Effector memory CD4-positive, alpha-beta T cell (primary cell): ENCODE measurements around the gene PLXNA4.
A peak's percentile ranks its signal among the peaks of the same experiment; 100 is the strongest.

ENCODE experiments used
- DNase-seq, 3 donors: peaks; one replicate each; pipeline ENCODE4 v3.0.0-alpha.2; 2020
- H3K27ac ChIP-seq: 2 replicates; pipeline ENCODE4 v1.7.0; 2013; ENCODE audit warnings: mild to moderate bottlenecking, low read length, moderate library complexity; ENCODE audit not compliant: insufficient read depth, poor library complexity, severe bottlenecking
- H3K27me3 ChIP-seq: replicated peaks from 2 replicates; pipeline ENCODE4 v1.7.0; 2013; ENCODE audit warnings: mild to moderate bottlenecking, low read length; ENCODE audit not compliant: insufficient read depth, control insufficient read depth, poor library complexity, severe bottlenecking
- H3K36me3 ChIP-seq: 2 replicates; pipeline ENCODE4 v1.7.0; 2013; ENCODE audit warnings: mild to moderate bottlenecking, low read length, moderate library complexity; ENCODE audit not compliant: control insufficient read depth, insufficient read depth
- H3K4me1 ChIP-seq: 2 replicates; pipeline ENCODE4 v1.7.0; 2013; ENCODE audit warnings: low read length, mild to moderate bottlenecking; ENCODE audit not compliant: control insufficient read depth, insufficient read depth, poor library complexity, severe bottlenecking
- H3K4me3 ChIP-seq: 2 replicates; pipeline ENCODE4 v1.7.0; 2013; ENCODE audit warnings: low read length, low read depth, mild to moderate bottlenecking; ENCODE audit not compliant: insufficient read depth, poor library complexity, severe bottlenecking
- H3K9me3 ChIP-seq: 2 replicates; pipeline ENCODE4 v1.7.0; 2013; ENCODE audit warnings: mild to moderate bottlenecking, low read length, moderate library complexity; ENCODE audit not compliant: control insufficient read depth
- total RNA-seq, 3 donors: gene quantifications; one replicate each; lab custom pipeline; 2026; lab: John Stamatoyannopoulos, UW

PLXNA4 gene
- total RNA-seq, result 0.26 to 12.2 (median 9.7) reads per million in 3 donors

GRCh38 chr7:132575982-132576720 is at the start of gene PLXNA4:
PLXNA4 (minus strand) TSS chr7:132576470; CDS start chr7:132508693, 67,777 bp downstream.
- H3K27me3 ChIP-seq, result peaks cover 26% of the 10 kb centered on the region
- H3K4me3 ChIP-seq, result peak within 1 kb of the TSS; percentile 37

GRCh38 chr7:132625651-132626050 is 49.4 kb upstream of the PLXNA4 start:
- no peaks in the 10 kb centered on the region for H3K36me3 ChIP-seq
- no peaks in the 10 kb centered on the region for H3K27me3 ChIP-seq
- no peaks in the 10 kb centered on the region for H3K4me1 ChIP-seq
- no peak overlapping the region for H3K4me3 ChIP-seq
- H3K27ac ChIP-seq, result no peak overlapping the region
- H3K9me3 ChIP-seq, result no peaks in the 10 kb centered on the region
- DNase-seq, result no peak

More at GRCh38 chr7:132575982-132576720, at the start of gene PLXNA4:
- Histone ChIP-seq H3K9me3 (no peaks in the 10 kb centered on the region), H3K36me3 (no peaks in the 10 kb centered on the region), H3K4me1 (no peaks in the 10 kb centered on the region), H3K27ac (no peak within 1 kb of the TSS)
- no peak for DNase-seq

GRCh38 chr7:132622081-132622480 is 45.8 kb upstream of the PLXNA4 start:
- Histone ChIP-seq H3K4me1 (no peaks in the 10 kb centered on the region), H3K4me3 (no peak overlapping the region), H3K27me3 (no peaks in the 10 kb centered on the region), H3K36me3 (no peaks in the 10 kb centered on the region), H3K27ac (no peak overlapping the region), H3K9me3 (no peaks in the 10 kb centered on the region)
- no peak for DNase-seq

DNA sequence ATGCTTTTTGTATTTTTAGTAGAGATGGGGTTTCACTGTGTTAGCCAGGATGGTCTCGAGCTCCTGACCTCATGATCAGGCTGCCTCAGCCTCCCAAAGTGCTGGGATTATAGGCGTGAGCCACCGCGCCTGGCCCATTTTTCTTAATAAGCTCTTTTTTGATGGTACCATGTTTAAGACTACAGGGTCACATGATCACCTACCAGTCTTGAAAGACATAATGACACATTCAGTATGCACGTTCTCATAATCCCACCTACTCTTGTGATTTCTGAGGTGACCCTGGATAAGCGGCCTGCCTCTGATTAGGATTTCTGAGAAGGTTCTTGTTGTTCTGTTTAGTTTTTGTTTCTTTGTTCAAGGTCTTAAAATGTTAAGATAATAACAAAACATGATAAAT is 43.7 kb upstream of the PLXNA4 start:
- Histone ChIP-seq H3K27ac (no peak overlapping the region), H3K4me1 (no peaks in the 10 kb centered on the region), H3K9me3 (no peaks in the 10 kb centered on the region), H3K36me3 (no peaks in the 10 kb centered on the region), H3K4me3 (no peak overlapping the region), H3K27me3 (no peaks in the 10 kb centered on the region)
- DNase-seq, result no peak

- Histone ChIP-seq H3K4me1 (no peaks in the 10 kb centered on the region), H3K27ac (no peak overlapping the region), H3K27me3 (no peaks in the 10 kb centered on the region), H3K4me3 (no peak overlapping the region), H3K9me3 (no peaks in the 10 kb centered on the region), H3K36me3 (no peaks in the 10 kb centered on the region)
- no peak for DNase-seq
Measured at GRCh38 chr7:132618956-132619305, 42.7 kb upstream of the PLXNA4 start.

GRCh38 chr7:132618271-132618955 is 42.1 kb upstream of the PLXNA4 start:
- Histone ChIP-seq H3K27ac (no peak overlapping the region), H3K4me3 (no peak overlapping the region), H3K27me3 (no peaks in the 10 kb centered on the region), H3K36me3 (no peaks in the 10 kb centered on the region), H3K9me3 (no peaks in the 10 kb centered on the region), H3K4me1 (no peaks in the 10 kb centered on the region)
- DNase-seq, result no peak

DNA sequence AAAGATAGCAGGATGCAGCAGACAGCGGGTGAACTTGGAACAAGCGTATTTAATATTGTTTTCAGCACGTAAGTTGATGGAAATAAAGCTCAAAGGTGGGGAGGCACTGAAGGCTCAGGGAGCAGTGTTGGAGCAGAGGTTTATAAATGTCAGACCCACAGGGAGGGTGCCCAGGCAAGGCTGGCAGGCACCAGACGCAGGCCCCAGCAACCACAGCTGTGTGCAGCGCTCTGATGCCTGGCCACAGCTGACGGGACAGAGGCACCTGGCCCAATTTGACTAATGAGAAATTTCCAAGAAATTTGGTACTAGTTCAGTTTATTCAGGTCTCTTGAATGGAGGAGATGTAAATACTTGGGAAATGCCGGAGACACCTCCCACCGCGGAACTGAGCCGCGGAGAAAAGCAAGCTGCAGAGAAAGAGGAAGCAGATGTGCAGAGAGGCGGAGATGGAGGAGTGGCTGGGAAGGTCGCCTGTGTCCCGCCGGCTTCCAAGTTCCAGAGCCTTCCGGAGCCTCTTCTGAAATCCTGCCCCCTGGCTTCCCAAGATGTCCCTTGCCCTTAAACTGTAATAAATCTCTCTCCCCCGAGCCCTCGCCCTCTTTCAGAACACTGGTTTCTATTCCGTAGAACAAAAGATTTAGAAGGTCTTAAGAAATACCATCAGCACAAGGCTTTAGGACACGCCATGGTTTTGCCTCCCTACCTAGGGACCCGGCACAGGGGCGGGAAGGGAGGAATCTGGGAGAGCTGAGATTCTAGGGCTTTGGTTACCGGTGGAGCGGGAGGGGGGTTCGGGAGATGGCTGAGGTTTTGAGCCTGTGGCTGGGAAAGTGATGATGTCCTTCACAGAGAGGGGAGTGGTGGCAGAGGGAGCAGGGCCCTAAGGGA is 38.4 kb upstream of the PLXNA4 start:
- no peak overlapping the region for H3K27ac ChIP-seq
- H3K9me3 ChIP-seq, result no peaks in the 10 kb centered on the region
- DNase-seq, result no peak
- no peaks in the 10 kb centered on the region for H3K36me3 ChIP-seq
- no peak overlapping the region for H3K4me3 ChIP-seq
- no peaks in the 10 kb centered on the region for H3K27me3 ChIP-seq
- H3K4me1 ChIP-seq, result no peaks in the 10 kb centered on the region

DNA sequence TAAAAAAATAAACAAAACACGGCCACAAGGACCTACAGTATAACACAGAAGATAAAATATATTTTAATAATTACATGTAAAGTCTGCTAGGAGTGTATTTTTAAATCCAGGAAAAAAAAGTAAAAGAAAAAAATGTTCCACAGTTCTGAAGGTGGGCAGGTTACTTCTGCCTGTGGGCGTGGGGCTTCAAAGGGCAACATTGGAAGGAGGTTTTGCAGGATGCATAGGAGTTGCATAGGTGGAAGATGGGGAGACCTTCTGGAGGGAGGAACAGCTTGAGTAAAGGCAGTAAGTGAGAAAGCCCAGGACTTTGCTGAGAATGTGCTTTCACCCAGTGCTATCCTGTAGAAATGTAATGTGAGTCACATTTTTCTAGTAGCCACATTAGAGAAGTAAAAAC is 37.5 kb upstream of the PLXNA4 start:
- Histone ChIP-seq H3K4me3 (no peak overlapping the region), H3K27me3 (no peaks in the 10 kb centered on the region), H3K9me3 (no peaks in the 10 kb centered on the region), H3K36me3 (no peaks in the 10 kb centered on the region), H3K4me1 (no peaks in the 10 kb centered on the region), H3K27ac (no peak overlapping the region)
- no peak for DNase-seq

DNA sequence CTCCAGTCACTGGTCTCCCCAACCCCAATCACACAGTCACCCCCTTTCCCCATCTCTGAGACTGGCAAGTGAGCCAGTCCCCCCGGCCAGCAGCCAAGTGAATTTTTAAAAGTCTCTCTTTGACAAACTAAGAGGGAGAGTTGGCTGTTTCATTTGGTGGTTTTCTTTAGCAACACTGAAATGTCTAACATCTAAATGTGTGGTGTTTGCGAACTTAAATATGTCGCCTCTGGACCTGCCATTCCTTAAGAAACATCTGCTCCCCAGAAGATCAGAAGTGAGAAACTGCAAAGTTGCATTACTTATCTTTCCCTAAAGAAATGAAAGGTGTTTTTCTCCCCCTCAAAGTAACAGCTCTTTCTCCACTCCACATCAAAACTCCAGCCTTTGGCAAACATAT is 34.7 kb upstream of the PLXNA4 start:
- Histone ChIP-seq H3K27ac (no peak overlapping the region), H3K4me3 (no peak overlapping the region), H3K9me3 (no peaks in the 10 kb centered on the region), H3K4me1 (no peaks in the 10 kb centered on the region), H3K36me3 (no peaks in the 10 kb centered on the region), H3K27me3 (no peaks in the 10 kb centered on the region)
- no peak for DNase-seq
